T-helper 2 cell (primary cell): Measurements from ENCODE around the gene DTX2.
"Not testable (repeated sequence)": the region's sequence is repeated elsewhere in the genome, so short reads cannot be mapped to it uniquely, and the experiment has no call there.

ENCODE experiments used
- DNase-seq, 5 experiments: peaks; one replicate each; pipeline versions ENCODE4 v3.0.0 to v3.0.0-alpha.2; 2012 to 2022
- total RNA-seq, 2 donors: gene quantifications; one replicate each; lab custom pipeline; 2026; lab: John Stamatoyannopoulos, UW

DTX2 gene
- total RNA-seq: 9.4 to 9.8 reads per million in 2 donors

DNA sequence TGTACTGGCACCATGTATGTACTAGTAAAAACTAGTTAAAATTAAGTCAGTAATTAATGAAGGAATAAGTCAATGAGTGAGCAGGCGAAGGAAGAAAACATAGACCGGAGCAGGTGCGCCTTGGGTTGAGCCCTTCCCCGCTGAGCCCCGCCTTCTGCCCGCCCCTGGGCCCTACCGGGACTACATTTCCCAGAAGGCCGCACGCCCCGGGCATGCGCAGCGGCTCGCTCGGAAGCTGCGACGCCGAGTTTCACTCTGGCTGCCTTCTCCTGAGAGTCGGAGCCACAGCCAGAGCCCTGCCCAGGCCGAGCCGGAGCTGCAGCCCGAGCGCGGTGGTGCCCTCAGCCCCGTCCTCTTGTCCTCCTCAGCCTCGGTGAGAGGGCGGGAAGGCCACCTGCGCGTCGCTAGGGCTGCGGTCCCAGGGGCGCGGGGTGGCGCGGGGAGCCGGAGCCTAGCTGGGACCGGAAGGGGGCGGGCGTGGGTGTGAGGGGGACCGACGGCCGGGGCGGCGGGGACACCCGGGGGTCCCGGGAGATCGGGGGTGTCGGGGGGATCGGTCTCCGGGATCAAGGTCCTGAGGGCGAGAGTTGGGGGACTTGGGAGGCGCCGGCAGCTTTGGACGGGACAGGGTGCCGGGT lies at the start of gene DTX2:
TSS of gene DTX2 (plus strand) at position 246 of the 638 bp plus-strand sequence. CDS start 18,801 bp downstream, outside the sequence.
- DNase-seq: peak in 4 of 5 experiments; percentile 12 to 63 (median 18)

DNA sequence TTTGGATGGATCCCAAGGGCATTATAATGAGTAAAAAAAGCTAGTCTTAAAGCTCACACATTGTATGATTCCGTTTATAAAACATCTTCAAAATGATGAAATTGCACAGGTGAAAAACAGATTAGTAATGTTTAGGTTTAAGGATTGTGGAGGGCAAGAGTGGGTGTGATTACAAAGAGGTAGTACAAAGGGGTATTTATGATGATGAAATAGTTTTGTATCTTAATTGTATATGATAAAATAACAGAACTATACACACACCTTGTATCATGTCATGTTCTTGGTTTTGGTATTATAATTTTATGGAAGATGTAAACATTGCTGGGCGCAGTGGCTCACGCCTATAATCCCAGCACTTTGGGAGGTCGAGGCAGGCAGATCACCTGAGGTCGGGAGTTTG lies 49.3 kb upstream of the DTX2 start:
- no peak for DNase-seq

DNA sequence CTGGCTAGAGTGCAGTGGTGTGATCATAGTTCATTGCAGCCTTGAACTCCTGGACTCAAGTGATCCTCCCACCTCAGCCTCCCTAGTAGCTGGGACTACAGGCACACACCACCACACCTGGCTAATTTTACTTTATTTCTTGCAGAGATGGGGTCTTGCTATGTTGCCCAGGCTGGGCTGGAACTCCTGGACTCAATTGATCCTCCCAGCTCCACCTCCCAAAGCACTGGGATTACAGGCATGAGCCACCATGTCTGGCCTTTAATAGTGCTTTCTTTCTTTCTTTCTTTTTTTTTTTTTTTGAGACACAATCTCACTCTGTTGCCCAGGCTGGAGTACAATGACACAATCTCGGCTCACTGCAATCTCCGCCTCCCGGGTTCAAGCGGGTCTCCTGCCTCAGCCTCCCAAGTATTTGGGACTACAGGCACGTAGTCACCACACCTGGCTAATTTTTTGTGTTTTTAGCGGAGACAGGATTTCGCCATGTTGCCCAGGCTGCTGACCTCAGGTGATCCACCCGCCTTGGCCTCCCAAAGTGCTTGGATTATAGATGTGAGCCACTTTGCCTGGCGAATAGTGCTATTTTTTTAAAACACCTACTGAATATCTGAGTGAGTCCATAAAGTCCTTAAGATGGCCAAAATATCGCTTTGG lies 43.7 kb upstream of the DTX2 start:
- DNase-seq: not testable (repeated sequence)

DNA sequence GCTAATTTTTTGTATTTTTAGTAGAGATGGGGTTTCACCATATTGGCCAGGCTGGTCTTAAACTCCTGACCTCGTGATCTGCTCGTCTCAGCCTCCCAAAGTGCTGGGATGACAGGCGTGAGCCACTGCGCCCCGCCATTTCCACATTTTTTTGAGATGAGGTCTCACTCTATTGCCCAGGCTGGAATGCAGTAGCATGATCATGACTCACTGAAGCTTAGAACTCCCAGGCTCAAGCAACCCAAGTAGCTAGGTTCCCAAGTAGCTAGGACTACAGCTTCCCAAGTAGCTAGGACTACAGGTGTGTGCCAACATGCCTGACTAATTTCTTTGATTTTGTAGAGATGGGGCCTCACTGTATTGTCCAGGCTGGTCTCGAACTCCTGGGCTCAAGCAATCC lies 40.4 kb upstream of the DTX2 start:
- DNase-seq: not testable (repeated sequence)

DNA sequence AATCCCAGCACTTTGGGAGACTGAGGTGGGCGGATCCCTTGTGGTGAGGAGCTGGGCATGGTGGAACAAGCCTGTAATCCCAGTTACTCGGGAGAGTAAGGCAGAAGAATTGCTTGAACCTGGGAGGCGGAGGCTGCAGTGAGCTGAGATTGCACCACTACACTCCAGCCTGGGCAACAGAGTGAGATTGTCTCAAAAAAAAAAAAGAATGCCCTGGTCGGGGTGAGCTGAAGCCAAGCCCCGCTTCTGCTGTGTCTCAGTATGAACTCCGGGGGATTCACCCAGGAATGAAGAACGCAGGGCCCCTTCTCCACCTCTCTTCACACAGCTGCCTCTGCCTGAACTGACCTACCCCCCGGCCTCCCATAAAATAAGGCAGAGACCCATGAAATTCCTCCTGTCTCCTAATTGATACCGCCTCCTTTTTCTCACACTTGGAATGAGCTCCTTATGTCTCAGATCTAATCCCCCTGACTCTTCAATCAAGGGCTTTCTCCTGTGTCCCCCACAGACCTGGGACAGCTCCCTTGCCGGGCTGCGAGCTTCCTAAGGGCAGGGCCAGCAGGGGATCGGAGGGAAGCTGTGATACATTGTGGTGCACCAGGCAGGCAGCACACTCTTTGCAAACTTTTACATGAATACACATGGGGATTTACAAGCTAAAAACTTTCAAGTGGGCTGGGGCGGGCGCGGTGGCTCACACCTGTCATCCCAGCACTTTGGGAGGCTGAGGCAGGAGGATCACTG lies 37.7 kb upstream of the DTX2 start:
- DNase-seq: no peak

DNA sequence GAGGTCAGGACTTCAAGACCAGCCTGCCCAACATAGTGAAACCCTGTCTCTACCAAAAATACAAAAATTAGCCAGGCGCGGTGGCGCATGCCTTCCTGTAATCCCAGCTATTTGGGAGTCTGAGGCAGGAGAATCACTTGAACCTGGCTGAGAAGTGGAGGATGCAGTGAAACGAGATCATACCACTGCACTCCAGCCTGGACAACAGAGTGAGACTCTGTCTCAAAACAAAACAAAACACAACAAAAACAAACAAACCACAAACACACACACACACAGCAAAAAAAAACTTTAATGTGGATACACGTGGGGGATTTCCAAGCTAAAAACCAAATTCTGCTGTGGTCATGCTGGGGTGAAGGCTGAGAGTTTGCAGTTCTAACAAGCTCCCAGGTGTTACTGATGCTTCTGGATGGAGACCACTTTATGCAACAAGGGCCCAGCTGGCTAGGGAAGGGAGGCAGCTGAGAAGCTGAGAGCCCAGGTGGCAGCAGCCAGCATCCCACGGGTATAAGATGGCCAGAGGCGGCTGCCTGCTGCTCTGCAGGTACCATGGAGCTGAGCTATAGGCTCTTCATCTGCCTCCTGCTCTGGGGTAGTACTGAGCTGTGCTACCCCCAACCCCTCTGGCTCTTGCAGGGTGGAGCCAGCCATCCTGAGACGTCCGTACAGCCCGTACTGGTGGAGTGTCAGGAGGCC lies 36.9 kb upstream of the DTX2 start, which contains the start of gene ZP3:
TSS of gene ZP3 (plus strand) at position 538 of the 699 bp plus-strand sequence. CDS start at position 553, 15 bp downstream.
- DNase-seq: peak in 1 of 5 experiments; percentile 83

DNA sequence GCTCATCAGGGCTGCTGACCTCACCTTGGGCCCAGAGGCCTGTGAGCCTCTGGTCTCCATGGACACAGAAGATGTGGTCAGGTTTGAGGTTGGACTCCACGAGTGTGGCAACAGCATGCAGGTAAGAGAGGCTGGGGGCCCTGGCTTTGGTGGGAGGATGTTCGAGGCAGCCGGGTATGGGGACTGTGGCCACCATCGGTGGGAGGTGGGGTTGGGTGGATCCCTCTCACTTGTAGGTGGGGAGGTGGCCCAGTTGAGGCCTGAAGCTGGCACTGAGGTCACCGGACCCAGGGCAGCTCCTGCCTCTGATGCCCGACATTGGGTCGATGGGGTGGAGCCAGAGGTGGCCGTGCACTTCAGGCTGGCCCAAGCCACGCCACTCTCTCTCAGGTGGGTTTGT lies 36.4 kb upstream of the DTX2 start:
- no peak for DNase-seq

DNA sequence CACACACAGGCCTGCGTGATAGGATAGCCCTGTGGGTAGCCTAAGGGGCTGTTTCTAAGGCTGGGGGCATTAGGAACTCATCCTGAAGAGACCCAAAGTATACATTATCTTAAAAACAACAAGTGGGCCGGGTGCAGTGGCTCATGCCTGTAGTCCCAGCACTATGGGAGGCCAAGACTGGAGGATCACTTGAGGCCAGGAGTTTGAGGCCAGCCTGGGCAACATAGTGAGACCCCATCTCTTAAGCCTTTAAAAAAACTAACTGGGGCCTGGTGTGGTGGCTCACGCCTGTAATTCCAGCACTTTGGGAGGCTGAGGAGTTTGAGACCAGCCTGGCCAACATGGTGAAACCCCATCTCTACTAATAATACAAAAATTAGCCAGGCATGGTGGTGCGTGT lies 36.0 kb upstream of the DTX2 start:
- not testable (repeated sequence) for DNase-seq

DNA sequence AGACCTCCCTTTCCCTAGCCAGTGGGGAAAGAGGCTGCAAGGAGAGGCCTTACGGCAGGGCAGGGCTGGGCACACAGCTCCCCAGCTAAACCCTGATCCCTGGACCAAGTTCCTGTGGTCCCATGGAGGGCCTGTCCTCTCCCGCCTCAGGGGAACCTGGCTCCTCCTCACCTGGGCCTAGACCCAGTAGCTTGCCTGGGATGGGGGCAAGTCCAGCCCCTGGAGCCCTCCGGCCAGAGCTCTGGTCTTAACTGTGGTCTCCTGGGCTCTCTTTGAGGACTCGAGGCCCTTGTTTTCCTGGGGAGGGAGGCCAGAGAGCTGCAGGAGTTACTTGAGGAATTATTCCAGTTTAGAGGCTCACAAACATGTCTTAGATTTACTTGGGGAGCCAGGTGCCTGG lies 35.3 kb upstream of the DTX2 start:
- DNase-seq: no peak

DNA sequence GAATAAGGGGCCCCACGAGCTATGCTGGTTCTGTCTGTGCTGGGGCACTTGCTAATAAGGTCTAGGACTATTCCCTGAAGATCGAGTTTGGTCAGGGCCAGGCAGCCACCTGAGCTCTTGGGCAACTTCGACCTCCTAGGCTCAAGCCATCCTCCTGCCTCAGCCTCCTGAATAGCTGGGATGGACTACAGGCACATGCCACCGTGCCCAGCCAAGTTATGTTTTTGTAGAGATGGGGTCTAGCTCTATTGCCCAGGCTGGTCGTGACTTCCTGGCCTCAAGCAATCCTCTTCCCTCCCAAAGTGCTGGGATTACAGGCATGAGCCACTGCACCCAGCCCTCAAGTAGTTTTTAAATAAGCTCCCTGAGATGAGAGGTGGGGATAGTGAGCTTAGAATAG lies 33.9 kb upstream of the DTX2 start:
- no peak for DNase-seq

DNA sequence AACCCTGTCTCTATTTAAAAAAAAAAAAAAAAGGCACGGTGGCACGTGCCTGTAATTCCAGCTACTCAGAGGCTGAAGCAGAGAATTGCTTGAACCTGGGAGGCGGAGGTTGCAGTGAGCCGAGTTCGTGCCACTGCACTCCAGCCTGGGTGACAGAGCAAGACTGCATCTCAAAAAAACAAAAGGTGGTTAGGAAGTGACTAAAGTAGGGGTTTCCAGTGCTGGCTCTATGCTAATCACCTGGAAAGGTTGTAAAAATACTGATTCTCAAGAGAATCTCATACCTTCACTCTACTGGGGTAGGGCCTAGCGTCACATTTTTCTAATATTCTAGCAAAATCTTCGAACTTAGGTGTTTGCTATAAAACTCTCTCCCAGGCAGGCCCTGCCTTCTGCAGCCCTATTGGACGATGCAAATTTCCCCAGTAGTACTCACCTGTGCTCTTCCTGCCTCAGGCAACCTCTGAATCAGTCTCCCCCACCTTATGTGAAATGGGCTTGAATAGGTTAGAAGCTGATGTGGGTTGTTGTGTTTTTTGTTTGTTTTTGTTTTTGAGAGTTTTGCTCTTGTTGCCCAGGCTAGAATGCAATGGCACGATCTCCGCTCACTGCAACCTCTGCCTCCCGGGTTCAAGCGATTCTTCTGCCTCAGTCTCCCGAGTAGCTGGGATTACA lies 33.2 kb upstream of the DTX2 start:
- DNase-seq: no peak

DNA sequence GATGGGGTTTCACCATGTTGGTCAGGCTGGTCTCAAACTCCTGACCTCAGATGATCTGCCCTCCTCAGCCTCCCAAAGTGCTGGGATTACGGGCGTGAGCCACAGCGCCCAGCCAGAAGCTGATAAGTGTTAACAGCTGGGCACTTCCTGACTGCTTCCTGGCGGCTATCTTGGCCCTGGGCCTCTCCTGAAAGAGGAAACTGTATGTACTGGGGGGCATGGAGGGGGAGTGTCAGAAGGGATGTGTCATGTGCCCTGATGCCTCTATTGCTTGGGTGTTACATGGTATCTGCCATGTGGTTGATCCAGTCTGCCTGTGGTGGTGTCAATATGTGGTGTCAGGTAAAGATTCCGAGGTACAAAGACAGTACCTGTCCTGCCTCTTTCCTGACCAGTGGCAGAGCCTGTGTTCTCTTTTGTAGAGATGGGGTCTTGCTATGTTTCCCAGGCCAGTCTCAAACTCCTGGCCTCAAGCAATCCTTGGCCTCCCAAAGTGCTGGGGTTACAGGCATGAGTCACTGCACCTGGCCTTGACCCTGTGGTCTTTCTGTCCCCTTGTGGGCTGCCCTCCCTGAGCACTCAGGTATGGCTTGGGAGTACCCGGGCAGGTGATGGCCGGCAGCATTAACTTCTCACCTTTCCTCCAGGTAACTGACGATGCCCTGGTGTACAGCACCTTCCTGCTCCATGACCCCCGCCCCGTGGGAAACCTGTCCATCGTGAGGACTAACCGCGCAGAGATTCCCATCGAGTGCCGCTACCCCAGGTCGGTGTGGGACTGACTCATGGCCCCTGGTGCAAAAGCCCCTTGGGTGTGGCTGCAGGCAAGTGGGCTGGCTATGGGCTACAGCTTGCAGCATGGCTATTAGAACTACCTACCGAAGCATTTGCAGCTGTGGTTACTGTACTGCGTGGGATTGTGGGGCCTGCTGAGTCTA lies 32.4 kb upstream of the DTX2 start:
- no peak for DNase-seq

DNA sequence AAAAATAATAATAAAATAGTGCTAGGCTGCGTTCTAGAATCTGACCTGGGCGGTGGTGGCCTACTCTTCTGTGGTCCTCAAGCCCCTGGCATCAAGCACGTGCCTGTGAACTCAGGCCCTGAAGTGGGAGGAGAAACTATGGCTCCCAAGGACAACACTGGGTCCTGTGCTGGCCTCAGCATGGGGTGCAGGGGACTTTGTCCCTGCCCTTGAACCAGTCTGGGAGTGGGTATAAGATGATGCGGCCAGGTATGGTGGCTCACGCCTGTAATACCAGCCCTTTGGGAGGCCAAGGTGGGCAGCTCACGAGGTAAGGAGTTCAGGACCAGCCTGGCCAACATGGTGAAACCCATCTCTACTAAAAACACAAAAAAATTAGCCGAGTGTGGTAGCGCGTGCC lies 31.3 kb upstream of the DTX2 start:
- DNase-seq: no peak

DNA sequence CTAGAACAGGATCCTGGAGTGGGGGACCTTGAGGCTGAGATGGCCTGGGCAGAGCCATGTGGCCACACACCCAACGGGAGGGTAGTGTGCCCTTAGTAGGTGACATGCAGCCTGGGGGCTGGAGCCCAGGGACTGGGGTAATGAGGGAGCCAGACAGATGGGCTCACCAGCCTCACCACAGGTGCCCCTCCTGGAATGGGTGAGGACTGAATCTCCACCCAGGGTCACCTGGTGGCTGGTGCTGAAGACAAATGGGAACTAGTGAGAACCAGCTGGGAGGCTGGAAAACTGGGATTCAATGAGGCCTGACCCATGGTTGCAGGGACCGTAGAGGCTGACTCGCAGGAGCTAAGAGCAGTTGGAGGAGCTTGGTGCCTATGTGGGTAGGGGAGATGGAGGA lies 30.7 kb upstream of the DTX2 start:
- DNase-seq: no peak

DNA sequence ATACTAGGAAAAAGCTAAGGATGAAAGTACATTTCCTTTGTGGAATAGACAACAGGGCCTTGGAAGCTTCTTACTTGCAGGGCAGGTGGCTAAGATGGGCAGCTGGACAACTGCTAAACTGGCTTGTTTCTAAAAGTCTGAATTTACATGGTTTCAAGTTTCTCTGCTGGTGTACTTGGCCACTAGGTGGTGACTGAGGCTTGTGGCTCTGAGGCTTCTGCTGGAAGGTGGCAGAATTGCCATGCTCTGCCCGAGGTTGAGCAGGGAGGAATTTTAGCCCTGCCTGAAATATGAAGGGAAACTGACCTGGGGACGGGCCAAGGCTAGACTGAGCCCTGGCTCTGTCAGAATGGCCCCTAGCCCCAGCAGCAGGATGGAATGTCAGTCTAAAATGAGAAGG lies 23.6 kb upstream of the DTX2 start:
- DNase-seq: peak in 3 of 5 experiments; percentile 27 to 72 (median 37)

DNA sequence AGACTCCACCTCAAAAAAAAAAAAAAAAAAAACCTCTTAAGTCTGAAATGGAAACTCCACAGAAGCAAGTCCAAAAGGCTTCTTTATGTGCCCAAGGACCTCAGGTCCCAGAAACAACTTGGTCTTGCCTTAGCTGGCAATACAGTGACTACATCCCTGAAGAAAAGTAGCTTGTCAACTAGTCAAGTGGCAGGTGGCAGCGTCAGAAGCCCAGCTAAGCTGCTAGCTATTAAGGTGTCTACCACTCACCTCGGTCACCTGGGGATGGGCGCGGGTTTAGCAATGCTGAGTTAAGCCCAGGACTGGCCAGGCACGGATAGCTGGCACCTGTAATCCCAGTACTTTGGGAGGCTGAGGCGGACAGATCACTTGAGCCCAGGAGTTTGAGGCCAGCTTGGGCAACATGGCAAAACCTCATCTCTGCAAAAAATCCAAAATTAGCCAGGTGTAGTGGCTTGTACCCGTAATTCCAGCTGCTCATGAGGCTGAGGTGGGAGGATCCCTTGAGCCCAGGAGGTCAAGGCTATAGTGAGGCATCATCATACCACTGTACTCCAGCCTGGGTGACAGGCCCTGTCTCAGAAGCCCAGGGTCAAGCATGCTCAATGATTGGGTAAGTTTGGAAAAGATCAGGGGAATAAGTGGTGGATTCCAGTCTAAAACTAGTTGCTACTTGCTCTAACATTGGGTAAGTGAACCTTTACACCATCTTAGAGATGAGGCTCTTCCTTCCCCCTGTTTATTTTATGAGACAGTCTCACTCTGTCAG lies 22.2 kb upstream of the DTX2 start:
- not testable (repeated sequence) for DNase-seq

DNA sequence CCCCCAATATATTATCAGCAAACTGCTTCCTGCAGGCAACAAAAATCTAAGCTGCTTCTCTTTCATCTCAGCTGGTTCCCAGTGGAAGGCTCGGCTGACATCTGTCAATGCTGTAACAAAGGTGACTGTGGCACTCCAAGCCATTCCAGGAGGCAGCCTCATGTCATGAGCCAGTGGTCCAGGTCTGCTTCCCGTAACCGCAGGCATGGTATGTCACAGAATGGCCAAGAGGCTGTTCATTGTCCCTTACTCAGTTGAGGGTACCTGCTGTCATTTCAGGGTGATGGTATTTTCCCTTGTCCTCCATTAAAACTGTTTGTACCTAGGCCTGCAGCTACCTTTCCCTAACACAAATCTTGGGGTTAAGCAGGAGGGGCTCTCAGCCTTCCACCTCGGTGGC lies 21.1 kb upstream of the DTX2 start:
- not testable (repeated sequence) for DNase-seq

DNA sequence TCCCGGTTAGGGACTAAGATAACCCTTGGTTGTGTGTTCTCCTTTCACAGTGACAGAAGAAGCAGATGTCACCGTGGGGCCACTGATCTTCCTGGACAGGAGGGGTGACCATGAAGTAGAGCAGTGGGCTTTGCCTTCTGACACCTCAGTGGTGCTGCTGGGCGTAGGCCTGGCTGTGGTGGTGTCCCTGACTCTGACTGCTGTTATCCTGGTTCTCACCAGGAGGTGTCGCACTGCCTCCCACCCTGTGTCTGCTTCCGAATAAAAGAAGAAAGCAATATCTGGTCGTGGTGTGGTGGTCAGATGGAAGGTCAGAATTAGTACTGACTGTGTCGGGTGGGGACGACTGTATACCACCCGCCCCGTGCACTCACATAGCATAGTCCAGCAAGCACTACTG lies 19.7 kb upstream of the DTX2 start:
- DNase-seq: not testable (repeated sequence)

DNA sequence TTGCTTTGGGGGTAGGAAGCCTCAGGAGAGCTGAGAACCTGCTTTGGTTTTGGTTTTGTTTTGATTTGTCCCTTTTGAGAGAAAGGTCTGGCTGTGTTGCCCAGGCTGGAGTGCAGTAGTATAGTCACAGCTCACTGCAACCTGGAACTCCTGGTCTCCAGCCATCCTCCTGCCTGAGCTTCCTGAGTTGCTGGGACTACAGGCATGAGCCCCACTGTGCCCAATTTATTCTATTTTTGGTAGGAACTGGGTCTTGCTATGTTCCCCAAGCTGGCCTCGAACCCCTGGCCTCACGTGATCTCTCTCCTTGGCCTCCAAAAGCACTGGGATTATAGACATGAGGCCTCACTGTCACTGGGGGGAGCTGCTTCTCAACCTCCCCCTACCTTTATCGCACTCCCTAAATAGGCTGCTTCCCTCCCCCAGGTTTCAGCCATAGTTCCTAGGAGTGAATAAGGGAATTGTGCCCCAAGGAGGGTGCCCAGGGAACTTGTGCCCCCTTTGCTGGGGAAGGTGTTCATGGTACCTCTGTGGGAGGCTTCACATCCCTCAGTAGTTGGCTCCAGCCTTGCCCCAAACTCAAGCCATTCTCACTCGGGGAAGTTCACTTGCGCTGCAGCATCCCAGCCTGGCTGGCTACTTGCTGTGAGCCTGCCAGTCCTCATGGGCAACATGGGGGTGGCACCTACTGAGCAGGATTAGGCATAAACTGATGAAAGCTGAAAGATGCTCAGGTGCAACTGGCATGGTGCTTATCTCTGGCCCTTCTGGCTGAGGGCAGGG lies 18.7 kb upstream of the DTX2 start:
- DNase-seq: not testable (repeated sequence)

DNA sequence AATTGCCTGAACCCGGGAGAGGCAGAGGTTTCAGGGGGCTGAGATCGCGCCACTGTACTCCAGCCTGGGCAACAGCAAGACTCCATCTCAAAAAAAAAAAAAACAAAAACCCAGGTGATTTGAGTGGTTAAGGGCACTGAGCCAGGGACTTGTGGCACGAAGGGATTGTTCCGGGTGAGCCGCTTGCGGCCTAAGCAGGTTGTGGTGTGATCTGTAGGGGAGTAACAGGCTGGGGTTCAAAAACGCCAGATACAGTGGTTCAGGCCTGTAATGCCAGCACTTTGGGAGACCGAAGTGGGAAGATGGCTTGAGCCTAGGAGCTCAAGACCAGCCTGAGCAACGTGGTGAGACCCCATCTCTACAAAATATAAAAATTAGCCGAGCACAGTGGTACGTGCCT lies 17.7 kb upstream of the DTX2 start:
- DNase-seq: peak in 1 of 5 experiments; percentile 13
